Keratinocyte (primary cell): ENCODE results near the gene PRL.

Experiments used
- CTCF ChIP-seq, 3 experiments: IDR thresholded peaks in 1 of 3; conservative IDR thresholded peaks in 1 of 3; optimal IDR thresholded peaks in 1 of 3; 2 replicates in 2 of 3; 3 replicates in 1 of 3; pipeline versions ENCODE3 to v1.5.1; 2011; ENCODE audit warnings: low read length in 3 of 3, mild to moderate bottlenecking in 3 of 3, moderate library complexity in 2 of 3, control low read depth in 1 of 3, inconsistent platforms in 1 of 3; ENCODE audit not compliant: insufficient read depth in 2 of 3; ENCODE audit errors: extremely low read depth in 1 of 3
- EZH2 ChIP-seq: IDR thresholded peaks from one replicate; pipeline ENCODE4 v1.6.1; 2012; ENCODE audit warnings: inconsistent platforms, mild to moderate bottlenecking, low read length, moderate library complexity

- TF ChIP-seq CTCF (optimal IDR thresholded peaks at IDR 0.05 in 1 of 3, IDR thresholded peaks at IDR 0.05 in 1 of 3, conservative IDR thresholded peaks at IDR 0.05 in 1 of 3; ENCODE audit: extremely low read depth in 1 of 3, insufficient read depth in 2 of 3, low read length in 3 of 3) = no peak
- TF ChIP-seq EZH2 = no peak
Observed at GRCh38 chr6:22237526-22237925, 59.3 kb downstream of the PRL start.
